GM13976 (cell line): ENCODE data around the gene DNAAF3.

Experiments
- DNase-seq: peaks from one replicate; pipeline ENCODE4 v3.0.0; 2012; ENCODE audit warnings: low spot score
- CTCF ChIP-seq: IDR thresholded peaks from 2 replicates; pipeline ENCODE4 v1.5.1; 2012; ENCODE audit warnings: borderline replicate concordance, mild to moderate bottlenecking; ENCODE audit not compliant: insufficient read depth; ENCODE audit errors: extremely low read depth, missing control alignments, control extremely low read depth
- in situ Hi-C: fragments of 300-500 bp; cut with MboI; formaldehyde crosslinking; loops from one replicate; pipeline ENCODE4 v1.12.0; 2022; ENCODE audit warnings: low sequenced_read_pairs, mixed read lengths, inconsistent platforms; ENCODE audit not compliant: unreplicated experiment

DNAAF3 gene

GRCh38 chr19:55131421-55131820 is 35.0 kb downstream of the DNAAF3 start:
- in situ Hi-C loops, result no loop called here
- no peak for DNase-seq
- no peak for TF ChIP-seq CTCF

GRCh38 chr19:55119053-55119452 is 47.4 kb downstream of the DNAAF3 start:
- no peak for TF ChIP-seq CTCF
- no peak for DNase-seq
- in situ Hi-C loops, result no loop called here

- DNase-seq, result no peak
- in situ Hi-C loops, result no loop called here
- no peak for TF ChIP-seq CTCF
Observed at GRCh38 chr19:55118401-55118991, 47.9 kb downstream of the DNAAF3 start.

- in situ Hi-C loops, result no loop called here
- DNase-seq, result peak; percentile 99
- no peak for TF ChIP-seq CTCF
Observed at GRCh38 chr19:55117663-55118391, 48.6 kb downstream of the DNAAF3 start.

- TF ChIP-seq CTCF, result no peak
- DNase-seq, result no peak
- in situ Hi-C loops, result no loop called here
Observed at GRCh38 chr19:55116859-55117662, 49.4 kb downstream of the DNAAF3 start, which contains the start of gene PPP1R12C. PPP1R12C (minus strand) TSS chr19:55117637; CDS start chr19:55117543, 94 bp downstream.

GRCh38 chr19:55116232-55116858 is 50.1 kb downstream of the DNAAF3 start:
- peak; percentile 79 for DNase-seq
- TF ChIP-seq CTCF, result no peak
- in situ Hi-C loops, result no loop called here
